HG02610 (cell line): ENCODE measurements around the gene PAQR6.

Experiments used
- ATAC-seq: cut with Tn5 transposase; IDR thresholded peaks from one replicate; pipeline ENCODE4 v1.9.1; 2021; ENCODE audit warnings: mild to moderate bottlenecking, moderate library complexity; ENCODE audit not compliant: unreplicated experiment

Gene PAQR6

DNA sequence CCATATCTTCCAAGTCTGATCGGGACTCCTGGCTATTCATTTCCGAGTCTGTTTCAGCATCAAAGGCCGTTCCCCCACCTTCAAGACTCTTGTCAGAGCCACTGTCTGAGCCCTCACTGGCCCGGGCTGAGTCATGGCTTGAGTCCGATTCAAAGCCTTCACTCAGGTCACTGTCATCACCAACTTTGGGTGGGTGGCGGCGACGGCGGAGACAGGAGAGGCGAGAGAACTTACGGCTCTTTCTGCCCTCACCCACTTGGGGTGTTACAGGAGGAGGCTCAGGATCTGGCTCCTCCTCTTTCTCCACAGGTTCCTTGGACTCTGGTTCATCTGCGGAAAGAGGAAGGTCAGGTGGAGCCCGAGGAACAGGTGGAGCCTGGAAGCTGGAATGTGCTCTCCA, 18.2 kb upstream of the PAQR6 start:
- ATAC-seq = no peak

- ATAC-seq = no peak
Observed at GRCh38 chr1:156263288-156263655, 15.4 kb upstream of the PAQR6 start.

GRCh38 chr1:156262461-156263287, 14.8 kb upstream of the PAQR6 start:
- no peak for ATAC-seq

DNA sequence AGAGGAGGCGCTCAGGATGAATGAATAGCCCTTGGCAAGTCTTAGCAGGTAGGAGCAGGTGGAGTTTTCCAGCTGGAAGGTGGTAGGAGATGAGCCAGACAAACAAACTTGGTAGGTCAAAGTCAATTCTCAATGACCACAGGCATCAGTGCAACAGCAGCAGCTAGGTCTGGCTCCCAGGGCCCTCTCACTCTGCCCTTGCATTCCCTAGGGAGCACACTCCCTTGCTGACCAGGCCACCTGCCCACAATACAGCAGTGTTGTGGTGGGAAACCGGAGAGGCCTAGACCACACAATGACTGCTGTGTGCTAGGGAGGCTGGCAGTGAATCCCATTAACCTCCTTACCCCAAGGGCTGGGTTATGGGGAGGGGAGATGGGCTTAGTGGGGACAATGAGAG, 13.0 kb upstream of the PAQR6 start:
- no peak for ATAC-seq

DNA sequence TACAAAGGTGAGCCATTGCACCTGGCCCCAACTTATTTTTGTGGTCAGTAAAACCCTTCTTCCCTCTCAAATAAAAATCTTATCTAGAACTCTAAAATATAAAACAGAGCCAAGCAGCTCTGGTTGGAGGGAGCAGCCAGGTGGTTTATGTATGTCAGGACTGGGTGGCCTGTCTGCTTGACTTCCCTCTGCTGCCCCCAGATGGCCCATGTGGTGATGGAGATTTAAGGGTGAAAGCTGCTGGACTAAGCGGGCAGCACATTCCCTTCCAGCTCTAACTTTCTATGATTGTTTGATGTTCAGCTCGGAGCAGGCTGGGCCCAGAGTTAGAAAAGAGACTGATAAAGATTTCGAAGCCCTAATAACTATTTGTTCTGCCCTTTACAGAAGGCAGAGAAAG, 11.9 kb upstream of the PAQR6 start:
- no peak for ATAC-seq

- ATAC-seq = no peak
Observed at GRCh38 chr1:156258859-156259258, 11.0 kb upstream of the PAQR6 start.

DNA sequence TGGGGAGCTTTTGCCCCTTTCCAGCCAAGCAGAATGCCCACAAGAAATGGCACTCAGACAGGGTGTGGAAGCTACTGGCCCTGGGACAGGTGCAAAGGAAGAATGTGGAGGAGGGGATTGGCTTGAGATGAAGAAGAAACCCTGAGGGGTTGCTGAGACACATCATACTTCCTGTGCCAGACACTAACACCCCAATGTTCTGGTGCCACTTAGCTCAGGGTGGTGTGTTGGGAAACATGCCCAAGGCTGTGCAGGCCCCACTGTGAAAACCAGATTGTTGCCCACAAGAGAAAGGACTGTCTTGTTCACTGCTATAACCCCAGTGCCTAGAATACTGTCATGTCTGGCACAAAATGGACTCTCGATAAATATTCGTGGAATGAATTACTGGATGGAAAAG, 9.9 kb upstream of the PAQR6 start:
- ATAC-seq = no peak

DNA sequence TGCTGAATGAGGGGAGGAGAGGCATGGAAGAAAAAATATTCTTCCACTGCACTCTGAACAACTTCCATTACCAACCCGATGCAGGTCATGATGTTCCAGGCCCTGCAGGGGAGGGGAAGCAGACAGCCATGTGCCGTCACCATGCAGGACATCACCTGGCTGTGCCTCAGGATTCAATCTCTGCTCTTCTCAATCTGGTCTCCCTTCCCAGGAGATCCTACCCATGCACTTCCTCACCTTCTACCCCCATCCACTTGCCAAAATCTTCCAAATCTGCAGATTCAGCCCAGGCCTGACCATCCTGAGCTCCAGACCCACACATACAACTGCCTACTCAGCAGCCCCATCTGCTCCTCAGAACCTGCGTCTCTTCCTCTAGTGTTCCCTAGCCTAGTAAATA, 5.8 kb upstream of the PAQR6 start:
- no peak for ATAC-seq

- ATAC-seq = no peak
Observed at GRCh38 chr1:156251527-156251926, 3.7 kb upstream of the PAQR6 start.

GRCh38 chr1:156249593-156249992, 1.7 kb upstream of the PAQR6 start:
- no peak for ATAC-seq

GRCh38 chr1:156248323-156248683, 447 bp upstream of the PAQR6 start:
- no peak for ATAC-seq

DNA sequence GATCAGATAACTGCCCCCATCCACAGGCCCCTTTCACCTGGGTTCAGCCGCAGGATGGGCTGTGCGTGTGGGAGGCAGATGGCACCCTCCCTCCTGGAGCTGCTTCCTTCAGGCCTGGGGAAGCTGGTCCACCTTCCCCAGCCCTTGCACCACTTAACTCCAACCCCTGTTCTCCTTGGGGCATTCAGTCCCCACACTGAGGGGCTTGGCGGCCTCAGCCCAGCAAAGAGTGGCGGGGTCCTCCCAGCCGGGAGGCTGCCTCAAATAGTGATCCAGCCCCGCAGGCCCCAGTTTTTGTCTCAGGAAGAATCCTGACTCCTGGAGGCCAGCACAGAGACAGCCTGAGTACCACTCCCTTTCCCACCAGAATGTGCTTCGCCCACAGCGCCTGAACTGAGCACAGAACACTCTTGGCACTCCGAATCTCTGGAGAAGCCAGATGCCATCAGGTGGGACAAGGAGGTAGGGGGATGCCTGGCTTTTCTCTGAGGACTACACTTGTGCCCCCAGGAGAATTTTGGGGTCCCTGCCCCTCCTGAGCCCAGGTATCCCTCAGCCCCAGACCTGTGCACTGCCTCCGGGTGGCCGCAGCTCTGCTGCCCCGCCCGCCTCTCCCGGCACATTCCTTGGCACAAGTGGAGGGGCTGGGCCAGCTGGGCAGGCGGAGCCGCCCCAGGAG, 936 bp downstream of the PAQR6 start:
- ATAC-seq = no peak

DNA sequence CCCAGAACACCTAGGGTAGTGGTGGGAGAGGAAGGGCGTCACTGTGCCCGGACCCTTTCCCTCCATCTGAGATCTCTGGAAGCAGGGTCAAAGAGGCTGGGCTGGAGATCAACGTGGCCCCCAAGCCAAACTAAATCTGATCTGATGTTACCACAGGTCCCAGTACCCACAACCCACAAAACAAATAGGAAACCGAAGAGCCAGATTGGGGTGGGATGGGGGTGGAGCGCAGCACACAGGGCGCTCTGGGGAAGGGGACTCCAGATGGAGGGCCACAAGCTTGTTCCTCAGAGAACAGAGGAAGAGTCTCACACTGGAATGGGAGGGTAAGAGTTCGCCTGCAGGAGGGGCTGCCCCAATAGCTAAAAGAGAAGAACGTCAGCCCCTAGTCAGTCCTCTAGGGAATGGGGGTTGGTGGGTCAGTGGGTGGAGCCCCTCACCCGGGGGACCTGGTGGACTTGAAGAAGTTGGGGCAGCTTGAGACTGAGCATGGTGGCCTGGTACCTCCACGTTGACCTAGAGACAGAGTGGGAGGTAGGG, 1.5 kb downstream of the PAQR6 start:
- no peak for ATAC-seq

DNA sequence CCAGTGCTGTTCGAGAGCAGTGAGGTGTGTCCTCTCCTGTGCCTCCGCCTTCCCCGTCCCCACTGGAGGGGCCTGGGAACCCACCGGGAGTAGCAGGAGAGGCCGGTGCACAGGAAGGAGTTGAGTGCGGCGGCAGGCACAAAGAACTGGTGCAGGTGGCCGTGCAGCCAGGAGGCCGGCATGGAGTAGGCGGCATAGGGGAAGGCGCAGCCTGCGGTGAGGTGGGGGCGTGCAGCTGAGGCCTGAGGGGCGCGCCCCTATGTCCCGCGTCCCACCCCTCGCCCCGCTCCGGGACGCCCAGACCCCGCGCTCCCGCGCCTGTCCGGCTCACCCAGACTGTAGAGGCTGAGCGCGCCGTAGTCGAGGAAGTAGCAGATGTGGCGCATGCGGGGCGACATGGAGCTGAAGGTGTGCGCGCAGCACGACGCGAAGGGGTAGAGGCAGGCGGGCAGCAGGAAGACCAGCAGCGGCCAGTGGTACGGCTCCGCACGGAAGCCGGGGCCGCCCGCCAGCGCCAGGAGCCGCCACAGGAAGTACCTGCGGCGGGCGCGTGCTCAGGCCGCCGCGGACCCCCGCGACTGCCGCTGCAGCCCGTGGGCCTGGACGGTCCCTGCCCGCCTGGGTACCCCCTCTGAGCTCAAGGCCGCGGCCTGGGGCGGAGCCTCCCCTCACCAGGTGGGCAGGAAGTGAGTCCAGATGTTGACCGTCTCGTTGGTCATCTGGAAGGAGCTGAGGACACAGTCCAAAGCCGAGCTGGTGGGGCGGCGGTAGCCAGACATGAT, 2.2 kb downstream of the PAQR6 start:
- ATAC-seq = no peak

GRCh38 chr1:156244712-156245111, 3.1 kb downstream of the PAQR6 start:
- no peak for ATAC-seq

GRCh38 chr1:156244126-156244525, 3.7 kb downstream of the PAQR6 start:
- no peak for ATAC-seq

- no peak for ATAC-seq
Observed at GRCh38 chr1:156242738-156243137, 5.1 kb downstream of the PAQR6 start.

GRCh38 chr1:156241926-156242325, 5.9 kb downstream of the PAQR6 start, which contains the start of gene BGLAP:
Gene BGLAP, plus strand, starts transcription at chr1:156242184. Its CDS starts 48 bp downstream, at chr1:156242232.
- ATAC-seq = no peak

DNA sequence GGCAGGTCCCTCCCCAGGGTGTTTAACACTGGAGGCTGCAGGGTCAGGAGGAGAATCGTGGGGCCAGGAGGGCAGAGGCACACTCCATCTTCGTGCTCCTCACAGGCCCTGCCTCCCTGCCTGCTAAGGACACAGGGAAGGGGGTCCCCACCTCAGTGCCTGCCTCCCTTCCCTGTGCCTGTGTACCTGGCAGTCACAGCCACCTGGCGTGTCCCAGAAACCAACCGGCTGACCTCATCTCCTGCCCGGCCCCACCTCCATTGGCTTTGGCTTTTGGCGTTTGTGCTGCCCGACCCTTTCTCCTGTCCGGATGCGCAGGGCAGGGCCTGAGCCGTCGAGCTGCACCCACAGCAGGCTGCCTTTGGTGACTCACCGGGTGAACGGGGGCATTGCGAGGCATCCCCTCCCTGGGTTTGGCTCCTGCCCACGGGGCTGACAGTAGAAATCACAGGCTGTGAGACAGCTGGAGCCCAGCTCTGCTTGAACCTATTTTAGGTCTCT, 6.5 kb downstream of the PAQR6 start:
- ATAC-seq = no peak

- ATAC-seq = no peak
Observed at GRCh38 chr1:156238248-156238647, 9.6 kb downstream of the PAQR6 start.

DNA sequence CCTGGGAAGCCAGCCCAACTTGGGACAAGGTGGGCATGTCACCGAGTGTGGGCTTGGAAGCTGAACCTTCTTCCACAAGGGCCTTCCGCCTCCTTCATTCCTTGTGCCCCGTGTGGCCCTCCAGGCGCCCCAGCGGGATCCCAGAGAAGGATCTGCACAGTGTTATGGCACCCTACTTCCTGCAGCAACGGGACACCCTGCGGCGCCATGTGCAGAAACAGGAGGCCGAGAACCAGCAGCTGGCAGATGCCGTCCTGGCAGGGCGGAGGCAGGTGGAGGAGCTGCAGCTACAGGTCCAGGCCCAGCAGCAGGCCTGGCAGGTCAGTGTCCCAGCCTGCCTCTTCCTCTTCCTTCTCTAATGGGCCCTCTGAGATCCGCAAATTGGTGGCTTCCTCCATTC, 11.7 kb downstream of the PAQR6 start:
- no peak for ATAC-seq
